B cell (primary cell): ENCODE data around the gene SLC51B.

ENCODE experiments used
- EZH2 ChIP-seq: IDR thresholded peaks from 2 replicates; pipeline ENCODE4 v1.6.1; 2012; ENCODE audit warnings: borderline replicate concordance, low read depth, mild to moderate bottlenecking, moderate library complexity, low read length; ENCODE audit not compliant: insufficient read depth, poor library complexity, severe bottlenecking
- TF ChIP-seq, protein P1 (sequence below): fragments of 200-600 bp; IDR thresholded peaks from one replicate; pipeline ENCODE4 v1.8.0; 2022; ENCODE audit warnings: antibody characterized with exemption, mild to moderate bottlenecking

DNA sequence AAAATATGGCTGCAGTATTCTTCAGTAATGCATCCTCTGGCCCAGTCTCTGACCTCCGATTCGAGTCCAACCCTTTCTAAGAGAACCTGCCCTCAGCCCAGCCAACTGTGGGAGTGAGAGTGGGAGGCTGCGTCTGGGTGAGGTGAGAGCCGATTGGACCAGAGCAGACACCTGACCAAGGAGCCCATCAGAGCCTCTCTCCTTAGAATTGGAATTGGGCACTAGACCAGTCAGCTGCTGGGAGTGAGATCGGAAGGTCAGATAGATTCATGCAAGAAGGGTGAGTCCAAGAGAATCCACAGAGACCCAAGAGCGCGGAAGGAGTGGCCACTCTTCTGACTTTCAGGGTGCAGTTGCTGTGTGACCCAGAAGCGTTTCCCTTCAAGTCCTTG, 12.4 kb downstream of the SLC51B start:
- TF ChIP-seq, protein P1, sequence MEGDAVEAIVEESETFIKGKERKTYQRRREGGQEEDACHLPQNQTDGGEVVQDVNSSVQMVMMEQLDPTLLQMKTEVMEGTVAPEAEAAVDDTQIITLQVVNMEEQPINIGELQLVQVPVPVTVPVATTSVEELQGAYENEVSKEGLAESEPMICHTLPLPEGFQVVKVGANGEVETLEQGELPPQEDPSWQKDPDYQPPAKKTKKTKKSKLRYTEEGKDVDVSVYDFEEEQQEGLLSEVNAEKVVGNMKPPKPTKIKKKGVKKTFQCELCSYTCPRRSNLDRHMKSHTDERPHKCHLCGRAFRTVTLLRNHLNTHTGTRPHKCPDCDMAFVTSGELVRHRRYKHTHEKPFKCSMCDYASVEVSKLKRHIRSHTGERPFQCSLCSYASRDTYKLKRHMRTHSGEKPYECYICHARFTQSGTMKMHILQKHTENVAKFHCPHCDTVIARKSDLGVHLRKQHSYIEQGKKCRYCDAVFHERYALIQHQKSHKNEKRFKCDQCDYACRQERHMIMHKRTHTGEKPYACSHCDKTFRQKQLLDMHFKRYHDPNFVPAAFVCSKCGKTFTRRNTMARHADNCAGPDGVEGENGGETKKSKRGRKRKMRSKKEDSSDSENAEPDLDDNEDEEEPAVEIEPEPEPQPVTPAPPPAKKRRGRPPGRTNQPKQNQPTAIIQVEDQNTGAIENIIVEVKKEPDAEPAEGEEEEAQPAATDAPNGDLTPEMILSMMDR = no peak
- no peak for TF ChIP-seq EZH2
